ENCODE data around the gene TMEM82.

DNA sequence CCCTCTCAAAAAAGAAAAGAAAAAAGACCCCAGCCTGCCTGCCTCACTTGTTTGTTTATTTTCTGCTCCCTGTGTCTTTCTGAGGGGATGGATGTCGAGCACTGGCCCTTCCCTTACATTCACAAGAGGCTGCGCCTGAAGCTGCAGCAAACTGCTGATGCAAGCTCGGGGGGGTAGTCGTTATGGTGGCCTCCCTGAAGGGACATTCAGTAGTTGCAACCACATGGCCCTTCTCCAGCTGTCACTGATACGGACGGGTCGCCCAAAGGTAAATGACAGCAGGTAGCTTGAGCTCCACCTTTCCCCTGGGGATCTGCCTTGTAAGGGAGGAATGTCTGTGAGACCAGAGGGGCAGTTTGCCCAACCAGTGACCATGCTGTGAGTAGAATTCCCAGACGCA is 40.5 kb upstream of the TMEM82 start:
- TF ChIP-seq, protein P1, sequence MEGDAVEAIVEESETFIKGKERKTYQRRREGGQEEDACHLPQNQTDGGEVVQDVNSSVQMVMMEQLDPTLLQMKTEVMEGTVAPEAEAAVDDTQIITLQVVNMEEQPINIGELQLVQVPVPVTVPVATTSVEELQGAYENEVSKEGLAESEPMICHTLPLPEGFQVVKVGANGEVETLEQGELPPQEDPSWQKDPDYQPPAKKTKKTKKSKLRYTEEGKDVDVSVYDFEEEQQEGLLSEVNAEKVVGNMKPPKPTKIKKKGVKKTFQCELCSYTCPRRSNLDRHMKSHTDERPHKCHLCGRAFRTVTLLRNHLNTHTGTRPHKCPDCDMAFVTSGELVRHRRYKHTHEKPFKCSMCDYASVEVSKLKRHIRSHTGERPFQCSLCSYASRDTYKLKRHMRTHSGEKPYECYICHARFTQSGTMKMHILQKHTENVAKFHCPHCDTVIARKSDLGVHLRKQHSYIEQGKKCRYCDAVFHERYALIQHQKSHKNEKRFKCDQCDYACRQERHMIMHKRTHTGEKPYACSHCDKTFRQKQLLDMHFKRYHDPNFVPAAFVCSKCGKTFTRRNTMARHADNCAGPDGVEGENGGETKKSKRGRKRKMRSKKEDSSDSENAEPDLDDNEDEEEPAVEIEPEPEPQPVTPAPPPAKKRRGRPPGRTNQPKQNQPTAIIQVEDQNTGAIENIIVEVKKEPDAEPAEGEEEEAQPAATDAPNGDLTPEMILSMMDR (IDR thresholded peaks at IDR 0.05), result no peak
- TF ChIP-seq POLR2A (IDR thresholded peaks at IDR 0.05), result no peak

Data from esophagus squamous epithelium (tissue), 4 donors.